DMS114 treated with DMSO at 0.1 percent for 48 hours (cell line): ENCODE data around the gene FLACC1.
"Not testable (repeated sequence)": the region's sequence is repeated elsewhere in the genome, so short reads cannot be mapped to it uniquely, and the experiment has no call there.

Experiments used
- DNase-seq: peaks from one replicate; lab custom pipeline; 2025; ENCODE audit not compliant: unreplicated experiment; lab: John Stamatoyannopoulos, UW

The FLACC1 gene

DNA sequence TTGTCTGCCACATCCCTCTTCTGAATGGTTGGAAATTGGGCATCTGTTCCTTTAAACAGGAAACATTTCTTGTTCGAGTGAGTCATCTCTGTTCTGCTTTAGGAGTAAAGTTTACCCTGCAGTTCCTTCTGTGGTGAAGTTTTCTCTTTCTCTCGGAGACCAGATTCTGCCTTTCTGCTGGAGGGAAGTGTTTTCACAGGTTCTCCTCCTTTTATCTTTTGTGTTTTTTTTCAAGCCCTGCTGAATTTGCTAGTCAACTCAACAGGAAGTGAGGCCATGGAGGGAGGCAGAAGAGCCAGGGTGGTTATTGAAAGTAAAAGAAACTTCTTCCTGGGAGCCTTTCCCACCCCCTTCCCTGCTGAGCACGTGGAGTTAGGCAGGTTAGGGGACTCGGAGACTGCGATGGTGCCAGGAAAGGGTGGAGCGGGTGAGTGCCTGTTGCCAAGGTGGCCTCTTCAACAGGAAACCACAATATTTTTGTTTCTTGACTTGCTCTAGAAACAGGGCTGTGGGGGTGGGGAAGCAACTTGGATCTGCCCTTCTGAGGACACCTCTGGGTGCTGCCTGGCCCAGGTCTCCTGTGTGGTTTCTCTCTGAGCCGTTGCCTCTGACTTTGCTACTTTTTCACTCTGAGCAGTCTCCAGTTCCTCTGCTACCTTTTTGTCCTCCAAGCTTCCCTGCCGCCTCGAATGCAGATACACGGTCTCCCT lies 99.0 kb downstream of the FLACC1 start:
- DNase-seq, result no peak

GRCh38 chr2:201257381-201257955 lies 99.7 kb downstream of the FLACC1 start:
- DNase-seq, result no peak

GRCh38 chr2:201256082-201256481 lies 101.1 kb downstream of the FLACC1 start:
- no peak for DNase-seq

DNA sequence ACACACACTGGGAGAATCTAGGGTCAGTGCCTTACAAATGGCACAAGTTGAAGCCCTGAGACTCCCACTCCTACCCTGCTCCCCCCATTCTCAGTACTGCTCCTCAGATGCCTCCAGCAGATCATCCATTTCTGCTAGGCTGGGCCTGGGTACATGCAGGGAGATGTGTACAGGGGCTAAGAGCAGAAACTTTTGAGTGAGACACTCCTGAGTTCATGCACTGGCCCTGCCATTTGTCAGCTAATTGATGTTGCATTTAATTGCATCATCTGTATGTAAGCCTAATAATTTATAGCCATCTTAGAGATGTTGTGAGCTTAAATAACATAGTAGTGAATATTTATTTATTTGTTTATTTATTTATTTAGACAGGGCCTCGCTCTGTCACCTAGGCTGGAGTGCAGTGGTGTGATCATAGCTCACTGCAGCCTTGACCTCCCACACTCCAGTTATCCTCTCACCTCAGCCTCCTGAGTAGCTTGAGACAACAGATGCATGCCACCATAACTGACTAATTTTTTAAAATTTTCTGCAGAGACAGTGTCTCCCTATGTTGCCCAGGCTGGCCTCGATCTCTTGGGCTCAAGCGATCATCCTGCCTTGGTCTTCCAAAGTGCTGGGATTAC lies 101.6 kb downstream of the FLACC1 start:
- DNase-seq, result no peak

DNA sequence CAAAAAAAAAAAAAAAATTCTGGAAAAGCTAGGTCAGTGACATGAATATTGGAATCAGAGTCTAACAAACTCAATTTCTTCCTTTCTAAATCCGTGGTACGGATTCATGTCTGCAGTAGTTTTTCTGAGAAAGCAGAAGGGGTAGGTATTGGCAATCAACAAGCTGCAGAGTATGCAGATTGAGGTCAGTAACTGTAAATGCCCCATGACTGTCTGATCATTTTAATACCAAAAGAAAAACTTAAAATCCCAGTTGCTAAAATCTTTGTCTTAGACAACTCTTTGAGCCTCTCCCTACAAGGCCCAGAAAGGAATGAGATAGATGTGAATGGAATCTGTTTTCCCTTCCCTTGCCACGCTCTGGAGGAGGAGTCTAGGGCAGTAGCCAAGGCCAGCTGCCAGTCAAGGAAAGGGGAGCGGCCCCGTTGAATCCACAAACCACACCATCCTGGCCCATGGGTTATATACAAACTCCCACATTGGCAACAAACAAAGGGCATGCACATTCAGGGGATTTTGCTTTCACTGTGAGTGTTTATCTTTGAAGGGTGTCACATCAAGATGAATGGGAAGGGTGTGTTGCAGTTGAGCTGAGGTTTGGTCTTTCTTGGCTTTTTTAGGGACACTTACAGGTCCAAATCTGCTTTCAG lies 102.9 kb downstream of the FLACC1 start:
- DNase-seq, result no peak

DNA sequence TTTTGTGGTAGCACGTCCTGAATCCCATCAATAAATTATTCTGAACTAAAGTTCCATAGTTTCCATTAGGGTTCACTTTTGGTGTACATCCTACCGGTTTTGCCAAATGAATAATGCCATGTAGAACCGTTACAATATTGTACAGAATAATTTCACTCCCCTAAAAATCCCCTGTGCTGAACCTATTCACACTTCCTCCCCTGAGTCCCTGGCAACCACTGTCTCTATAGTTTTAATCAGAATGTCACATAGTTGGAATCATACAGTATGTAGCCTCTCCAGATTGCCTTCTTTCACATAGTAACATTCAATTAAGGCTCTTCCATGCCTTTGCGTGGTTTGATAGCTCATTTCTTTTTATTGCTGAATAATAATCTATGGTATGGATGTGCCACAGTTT lies 106.4 kb downstream of the FLACC1 start:
- DNase-seq, result no peak

DNA sequence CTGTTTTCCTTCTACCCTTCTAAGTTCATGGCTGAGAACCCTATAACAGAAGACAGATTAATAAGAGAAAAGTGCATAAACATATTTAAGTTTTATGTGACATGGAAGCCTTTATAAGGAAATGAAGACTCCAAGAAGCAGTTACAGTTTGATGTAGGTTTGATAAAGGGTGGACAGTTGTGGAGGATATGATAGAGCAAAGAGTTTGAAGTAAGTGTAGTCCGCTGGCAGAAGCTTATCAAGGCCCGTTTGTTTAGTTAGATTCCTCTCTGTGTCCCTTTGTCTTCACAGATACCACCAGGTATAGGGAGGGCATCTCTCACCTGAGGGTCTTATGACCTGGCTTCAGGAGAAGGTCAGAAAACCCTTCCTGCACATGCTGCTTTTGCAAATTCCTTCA lies 107.3 kb downstream of the FLACC1 start:
- DNase-seq, result no peak

- DNase-seq, result no peak
These were observed 108.8 kb downstream of the FLACC1 start for GRCh38 chr2:201248288-201248844.

- DNase-seq, result no peak
These were observed 110.9 kb downstream of the FLACC1 start for GRCh38 chr2:201246280-201246679.

DNA sequence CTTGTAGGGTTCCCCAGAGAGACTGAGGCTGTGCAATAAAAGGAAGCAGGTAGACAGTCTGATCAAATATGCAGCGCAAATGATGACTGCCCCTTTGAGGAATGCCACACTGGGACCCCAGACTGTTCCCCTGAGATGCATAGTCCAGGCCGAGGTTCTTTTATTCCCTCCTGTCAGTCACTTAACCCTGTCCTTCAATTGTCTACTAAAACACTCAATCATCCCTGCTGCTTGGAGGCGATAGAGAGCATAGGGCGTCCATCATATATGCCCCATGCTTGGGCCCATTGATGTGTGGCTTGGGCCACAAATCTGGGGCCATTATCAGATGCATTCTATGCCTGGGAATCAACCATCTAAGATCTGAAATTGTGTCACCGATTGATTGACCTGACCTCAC lies 112.3 kb downstream of the FLACC1 start:
- DNase-seq, result no peak

DNA sequence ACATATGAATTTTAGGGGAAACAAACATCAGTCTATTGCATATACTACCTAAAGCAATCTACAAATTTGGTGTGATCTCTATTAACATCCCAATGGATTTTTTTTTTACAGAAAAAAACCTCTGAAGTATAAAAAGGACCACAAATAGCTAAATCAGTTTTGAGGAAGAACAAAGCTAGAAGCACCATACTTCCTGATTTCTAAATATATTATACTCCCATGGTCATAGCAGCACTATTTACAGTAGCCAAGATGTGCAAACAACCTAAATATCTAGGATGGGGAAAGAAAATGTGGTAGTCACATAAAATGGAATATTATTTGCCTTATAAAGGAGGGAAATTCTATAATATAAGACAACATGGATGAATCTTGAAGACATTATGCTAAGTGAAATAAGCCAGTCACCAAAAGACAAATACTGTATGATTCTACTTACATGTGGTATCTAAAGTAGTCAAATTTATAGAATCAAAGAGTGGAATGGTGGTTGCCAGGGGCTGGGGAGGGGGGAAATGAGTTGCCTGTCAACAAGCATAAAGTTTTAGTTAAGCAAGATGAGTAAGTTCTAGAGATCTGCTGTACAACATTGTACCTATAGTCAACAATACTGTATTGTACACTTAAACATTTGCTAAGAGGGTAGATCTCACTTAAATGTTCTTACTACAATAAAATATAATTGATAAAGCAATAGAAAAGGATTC lies 114.4 kb downstream of the FLACC1 start:
- DNase-seq, result no peak

- not testable (repeated sequence) for DNase-seq
These were observed 117.8 kb downstream of the FLACC1 start for GRCh38 chr2:201239167-201239935.
